Amniotic epithelial cell (primary cell): ENCODE results near the gene MACROD1.
A peak's percentile ranks its signal among the peaks of the same experiment; 100 is the strongest.

Experiments used
- DNase-seq: peaks from one replicate; pipeline ENCODE4 v3.0.0-alpha.2; 2010; ENCODE audit warnings: low read depth

Gene MACROD1

DNA sequence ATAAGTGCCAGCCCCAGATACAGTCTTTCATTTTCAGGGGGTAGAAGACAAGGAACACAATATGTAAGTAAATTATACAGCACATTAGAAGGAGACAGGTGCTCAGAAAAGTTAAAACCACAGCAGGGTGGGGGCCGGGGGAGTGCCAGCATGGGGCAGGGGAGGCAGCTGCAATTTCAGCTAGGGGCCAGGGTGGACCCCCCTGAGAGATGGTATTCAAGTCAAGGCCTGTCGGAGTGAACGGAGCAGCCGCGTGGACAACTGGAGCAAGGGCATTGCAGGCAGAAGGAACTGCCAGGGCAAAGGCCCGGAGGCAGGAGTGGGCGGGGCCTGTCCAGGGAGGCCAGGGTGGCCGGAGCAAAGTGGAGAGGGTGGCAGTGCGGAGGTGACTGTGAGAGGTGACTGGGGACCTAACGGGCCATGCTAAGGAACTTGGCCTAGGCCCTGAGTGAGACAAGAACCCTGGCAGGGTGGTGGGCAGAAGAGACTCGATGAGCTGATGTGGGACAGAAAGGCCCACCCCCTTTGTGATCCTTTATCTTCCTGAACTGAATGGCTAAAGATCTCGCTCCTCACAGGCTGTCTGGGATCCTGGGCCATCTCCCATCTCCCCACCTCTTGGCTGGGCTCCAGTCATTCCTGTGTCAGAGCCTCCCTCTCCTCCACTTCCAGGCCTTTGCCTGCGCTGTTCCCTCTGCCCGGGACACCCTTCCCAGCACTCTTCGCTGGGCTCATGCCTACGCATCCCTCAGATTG, 152.6 kb downstream of the MACROD1 start:
- no peak for DNase-seq

DNA sequence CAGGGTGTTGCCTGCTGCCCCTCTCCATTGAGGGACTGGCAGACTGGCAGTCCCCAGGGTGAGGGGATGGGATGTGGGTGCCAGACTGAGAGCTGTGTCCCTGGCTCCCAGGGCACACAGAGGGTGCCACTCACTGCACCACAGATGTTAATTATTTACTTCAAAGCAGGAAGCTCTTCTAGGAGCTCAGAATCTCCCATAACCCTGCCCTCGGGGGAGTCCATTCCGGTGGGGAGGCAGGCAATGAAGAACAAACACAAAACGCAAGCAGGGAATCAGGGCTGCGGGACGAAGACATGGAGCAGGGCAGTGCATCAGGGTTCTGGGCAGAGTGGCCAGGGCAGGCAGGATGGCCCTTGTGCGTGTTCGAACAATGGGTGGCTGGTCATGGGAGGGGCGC, 154.5 kb downstream of the MACROD1 start:
- DNase-seq: no peak

DNA sequence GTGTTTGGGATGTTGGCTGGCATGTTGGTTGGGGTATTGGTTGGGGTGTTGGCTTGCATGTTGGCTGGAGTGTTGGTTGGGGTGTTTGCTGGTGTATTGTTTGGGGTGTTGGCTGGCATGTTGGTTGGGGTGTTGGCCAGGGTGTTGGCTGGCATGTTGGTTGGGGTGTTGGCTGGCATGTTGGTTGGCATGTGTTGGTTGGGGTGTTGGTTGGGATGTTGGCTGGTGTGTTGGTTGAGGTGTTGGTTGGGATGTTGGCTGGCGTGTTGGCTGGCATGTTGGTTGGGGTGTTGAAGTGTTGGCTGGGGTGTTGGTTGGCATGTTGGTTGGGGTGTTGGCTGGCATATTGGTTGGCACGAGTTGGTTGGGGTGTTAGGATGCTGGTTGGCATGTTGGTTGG, 155.1 kb downstream of the MACROD1 start:
- DNase-seq: no peak

DNA sequence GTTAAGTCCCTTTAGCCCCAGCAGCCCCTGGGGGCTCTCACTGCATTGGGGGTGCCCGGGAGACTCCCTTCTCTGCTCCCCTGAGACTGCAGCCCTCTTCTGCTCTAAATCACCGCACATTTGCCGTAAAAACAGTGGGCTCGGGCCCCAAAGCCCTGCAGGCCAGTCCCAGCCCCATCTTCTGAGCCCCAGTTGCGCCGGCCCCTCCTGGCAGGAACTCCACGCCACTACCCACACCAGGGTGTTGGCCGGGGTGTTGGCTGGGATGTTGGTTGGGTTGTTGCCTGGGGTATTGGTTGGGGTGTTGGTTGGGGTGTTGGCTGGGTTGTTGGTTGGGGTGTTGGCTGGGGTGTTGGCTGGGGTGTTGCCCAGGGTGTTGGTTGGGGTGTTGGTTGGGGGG, 156.2 kb downstream of the MACROD1 start:
- no peak for DNase-seq

DNA sequence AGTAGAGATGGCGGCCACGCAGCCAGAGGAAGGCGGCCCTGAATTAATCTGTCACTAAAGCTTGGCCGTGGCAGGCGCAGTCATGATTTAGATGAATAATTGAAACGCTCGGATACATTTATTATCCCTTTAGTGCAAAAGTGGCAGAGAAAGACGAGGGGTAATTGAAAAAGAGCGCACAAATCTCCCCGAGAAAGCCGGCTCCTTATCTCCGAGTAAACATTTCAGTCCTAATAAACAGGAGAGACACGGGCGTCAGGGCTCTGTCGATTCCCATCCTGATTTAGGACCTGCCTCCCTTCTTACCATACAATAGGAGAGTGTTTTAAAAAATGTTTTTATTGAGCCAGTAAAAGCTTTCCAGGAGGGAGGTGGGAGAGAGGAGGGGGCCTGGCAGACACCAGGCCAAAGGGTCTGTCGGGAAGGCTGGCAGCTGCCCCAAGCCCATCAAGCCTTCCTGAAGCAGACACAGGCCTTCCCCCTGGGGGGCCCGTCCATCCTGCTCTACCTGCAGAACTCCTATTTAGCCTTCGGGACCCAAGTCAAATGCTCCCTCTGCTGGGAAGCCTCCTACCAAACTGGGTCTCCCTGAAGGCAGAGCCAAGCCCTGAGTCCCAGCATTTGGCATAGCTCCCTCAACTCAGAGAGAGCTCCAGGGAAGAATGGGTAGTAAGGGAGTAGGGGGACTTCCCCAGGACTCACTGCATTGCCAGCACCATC, 156.8 kb downstream of the MACROD1 start:
- DNase-seq: no peak

DNA sequence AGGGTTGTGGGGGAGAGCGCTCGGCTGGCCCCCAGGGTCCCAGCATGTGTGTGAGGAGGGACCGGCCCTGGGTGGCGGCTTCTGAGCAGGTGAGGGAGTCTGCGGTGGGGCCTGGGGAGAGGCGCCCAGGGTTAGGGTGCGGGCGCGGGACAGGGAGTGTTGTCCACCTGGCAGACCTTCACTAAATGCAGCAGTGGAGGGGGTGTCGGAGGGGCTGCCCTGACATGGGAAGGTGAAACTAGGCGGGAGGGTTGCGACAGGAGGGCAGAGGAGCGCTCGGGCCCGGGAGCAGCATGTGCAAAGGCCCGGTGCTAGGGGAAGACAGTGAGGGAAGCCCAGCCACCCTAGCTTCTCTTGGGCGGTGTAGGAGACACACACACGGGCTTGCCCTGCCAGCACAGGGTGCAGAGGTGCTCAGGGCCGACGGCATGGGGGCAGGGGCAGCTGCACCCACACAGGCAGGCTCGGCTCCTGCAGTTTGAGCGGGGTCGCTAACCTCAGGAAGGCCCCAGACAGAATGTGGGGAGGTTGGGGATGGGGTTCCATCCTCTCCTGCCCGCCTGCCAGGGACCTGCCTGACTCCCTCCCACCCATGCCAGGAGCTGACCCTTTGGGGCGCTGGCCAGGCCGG, 157.5 kb downstream of the MACROD1 start:
- DNase-seq: no peak

DNA sequence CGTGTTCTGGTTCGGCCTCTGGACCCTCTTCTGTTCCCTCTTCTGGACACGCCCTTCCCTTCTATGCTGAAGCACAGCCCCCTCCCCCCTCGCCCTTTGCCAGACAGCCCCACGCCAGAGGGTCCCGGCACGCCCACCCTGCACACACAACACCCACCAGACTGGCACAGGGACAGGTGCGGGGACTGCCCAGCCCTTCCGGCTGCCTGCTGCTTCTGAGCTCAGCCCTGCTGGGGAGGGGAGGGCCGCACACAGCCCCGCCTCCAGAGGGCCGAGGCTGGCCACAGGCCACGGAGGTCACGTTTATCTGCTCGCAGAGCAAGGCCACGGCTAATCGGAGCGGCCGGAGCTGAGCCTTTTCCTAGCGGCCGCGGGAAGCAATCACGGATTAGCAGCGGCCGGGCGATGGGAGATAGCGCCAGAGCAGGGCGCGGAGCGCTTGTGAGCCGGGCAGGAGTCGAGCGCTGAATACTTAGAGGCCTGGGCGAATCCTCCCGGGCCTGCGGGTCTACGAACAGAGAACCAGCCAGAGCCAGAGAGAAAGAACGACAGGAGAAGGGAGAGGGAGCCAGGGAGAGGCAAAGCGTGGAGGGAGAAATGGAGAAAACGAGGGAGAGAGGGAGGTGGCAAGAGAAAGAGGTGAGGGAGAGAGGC, 158.2 kb downstream of the MACROD1 start:
- peak; percentile 71 for DNase-seq

DNA sequence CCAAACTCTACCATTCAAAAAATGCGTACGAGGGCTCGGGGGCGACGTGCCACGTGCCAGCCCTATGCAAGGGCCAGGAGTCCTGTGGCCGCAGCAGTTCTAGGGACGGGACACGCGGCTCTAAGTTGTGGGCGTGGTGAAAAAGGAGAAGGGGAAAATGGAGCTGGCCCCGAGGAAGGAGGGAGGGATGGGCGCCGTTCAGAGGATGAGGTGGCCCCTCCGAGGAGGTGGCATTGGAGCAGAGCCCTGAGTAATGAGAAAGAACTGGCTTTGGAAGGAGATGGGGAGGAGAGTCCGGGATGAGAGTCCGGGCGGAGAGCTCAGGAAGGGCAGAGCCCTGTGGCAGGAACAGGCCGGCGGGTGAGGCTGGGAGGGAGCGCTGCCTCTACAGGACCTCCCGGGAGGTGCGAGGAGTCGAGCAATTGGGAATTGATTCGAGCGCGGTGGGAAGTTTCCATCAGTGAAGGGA, 158.7 kb downstream of the MACROD1 start:
- no peak for DNase-seq

DNA sequence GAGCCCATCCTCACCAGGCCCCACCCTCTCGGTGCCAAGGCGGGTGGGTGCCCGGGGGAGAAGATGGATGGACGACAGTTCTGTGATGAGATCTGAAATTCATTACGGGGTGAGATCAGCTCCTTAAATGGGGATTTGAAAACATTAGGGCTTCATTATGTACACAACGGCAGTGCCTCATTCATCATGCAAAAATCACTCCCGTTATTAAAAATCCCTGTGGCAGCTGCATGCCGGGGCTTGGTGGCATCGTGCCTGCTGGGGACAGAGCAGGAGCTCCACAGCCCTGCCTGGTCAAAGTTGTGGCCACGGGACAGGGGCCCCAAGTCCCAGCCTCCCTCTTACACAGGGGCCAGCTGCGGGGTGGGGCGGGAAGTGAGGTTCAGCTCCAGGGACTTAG, 159.5 kb downstream of the MACROD1 start:
- DNase-seq: no peak

DNA sequence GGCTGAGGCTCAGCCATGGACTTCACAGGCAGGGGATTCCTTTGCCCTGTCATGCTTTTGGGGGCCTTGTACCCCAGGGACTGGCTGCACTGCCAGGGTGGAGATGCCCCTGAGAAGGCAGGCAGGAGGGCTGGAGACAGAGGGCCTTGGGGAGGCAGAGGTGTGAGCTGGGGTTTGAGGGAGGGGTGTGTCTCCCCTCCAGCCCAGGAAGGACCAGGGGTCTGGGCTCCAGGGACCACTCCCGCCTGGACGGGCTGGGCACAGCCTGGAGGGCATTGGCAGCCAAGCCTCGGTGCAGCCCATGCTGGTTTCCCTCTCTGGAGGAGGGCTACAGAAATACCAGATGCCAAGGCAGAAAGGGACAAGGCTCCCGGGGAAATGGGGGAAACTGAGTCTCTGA, 160.2 kb downstream of the MACROD1 start:
- no peak for DNase-seq

DNA sequence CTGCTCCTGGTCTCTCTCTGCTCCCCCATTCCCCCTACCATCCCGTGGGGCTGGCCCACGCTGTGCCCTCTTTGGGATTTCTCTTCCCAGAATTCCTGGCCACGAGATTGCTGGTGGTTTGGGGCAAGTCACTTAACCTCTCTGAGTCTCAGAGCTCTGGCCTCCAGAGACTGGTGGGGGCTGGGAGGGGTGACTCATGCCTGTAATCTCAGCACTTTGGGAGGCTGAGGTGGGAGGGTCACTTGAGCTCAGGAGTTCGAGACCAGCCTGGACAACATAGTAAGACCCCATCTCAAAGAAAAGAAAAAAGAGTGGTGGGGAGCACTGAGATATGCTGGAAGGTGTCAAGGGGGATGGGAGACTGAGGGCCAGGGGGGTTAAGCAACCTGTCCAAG, 161.3 kb downstream of the MACROD1 start:
- DNase-seq: no peak

DNA sequence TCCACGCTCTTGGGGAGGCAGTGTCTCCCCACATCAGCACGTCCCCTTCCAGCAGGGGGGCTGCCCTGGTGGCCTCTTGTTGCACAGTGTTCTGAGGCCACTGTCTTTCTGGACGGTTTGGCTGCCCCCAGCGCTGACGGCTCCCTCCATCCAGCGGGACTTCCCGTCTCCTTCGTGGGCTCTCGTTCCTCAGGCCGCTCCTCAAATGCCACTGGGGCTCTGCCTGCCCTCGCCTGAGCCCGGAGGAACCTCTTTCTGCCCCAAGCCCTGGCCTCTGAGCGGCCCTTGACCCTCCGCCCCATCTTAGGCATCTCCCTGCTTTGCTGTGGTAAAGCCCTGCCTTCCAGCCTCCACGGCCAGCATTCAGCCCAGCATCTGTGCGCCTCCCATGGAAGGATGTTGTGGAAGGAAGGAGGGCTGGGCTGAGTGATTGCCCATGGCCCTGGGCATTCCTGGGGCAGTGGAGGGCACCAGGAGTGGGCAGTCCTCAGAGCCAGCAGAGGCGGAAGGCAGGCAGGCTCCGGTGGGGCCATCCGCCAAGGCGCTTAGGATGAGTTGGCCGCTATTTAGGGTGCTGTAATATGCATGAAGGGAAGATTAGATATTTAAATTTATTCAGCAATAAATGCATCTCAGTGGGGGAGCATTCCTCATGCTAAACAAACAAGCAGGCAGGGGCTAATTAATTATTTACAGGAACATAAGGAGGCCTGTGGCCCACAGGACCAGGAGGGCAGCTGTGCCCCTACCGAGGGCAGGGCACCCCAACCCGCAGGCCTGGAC, 161.9 kb downstream of the MACROD1 start:
- DNase-seq: no peak

DNA sequence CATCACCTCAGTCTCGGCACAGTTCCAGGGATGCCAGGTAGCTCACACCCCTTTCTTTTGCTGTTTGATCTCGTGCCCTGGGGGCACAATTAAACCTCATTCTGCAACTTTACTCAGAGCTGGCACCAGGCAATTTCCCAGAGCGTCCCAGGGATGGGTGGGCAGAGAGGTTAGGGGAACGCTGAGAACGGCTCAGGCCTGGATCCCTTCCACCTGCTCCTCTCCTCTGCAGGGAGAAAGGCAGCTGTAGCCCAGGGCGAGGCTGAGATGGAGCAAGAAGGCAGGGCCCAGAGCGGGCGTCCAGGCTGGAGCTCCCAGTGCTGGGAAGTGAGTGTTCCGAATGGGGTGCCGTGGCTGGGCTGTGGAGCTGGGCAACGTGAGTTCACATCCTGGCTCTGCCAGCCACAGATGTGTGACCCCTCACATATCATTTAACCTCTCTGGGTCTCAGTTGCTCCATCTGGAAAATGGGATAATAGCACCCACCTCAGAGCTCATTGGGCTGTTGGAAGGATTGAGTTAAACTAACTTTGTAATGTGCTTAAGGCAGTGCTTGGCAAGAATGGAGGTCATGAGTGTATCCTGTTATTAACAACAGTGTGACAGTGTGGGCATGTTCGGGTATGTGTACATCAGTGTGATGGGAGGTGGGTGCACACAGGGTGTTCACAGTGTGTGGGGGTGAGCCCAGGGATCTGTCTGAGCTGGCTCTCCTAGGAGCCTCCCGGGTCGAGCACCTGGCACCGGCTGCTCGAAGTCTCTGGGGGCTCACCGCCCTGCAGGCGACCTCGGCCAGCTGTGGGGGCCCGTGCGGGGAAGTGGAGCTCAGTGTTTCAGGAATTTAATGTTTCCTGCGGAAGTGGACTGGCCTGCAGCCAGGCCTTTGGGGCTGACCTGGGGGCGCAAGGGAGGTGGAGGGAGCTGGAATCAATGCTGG, 164.2 kb downstream of the MACROD1 start:
- DNase-seq: peak; percentile 21

DNA sequence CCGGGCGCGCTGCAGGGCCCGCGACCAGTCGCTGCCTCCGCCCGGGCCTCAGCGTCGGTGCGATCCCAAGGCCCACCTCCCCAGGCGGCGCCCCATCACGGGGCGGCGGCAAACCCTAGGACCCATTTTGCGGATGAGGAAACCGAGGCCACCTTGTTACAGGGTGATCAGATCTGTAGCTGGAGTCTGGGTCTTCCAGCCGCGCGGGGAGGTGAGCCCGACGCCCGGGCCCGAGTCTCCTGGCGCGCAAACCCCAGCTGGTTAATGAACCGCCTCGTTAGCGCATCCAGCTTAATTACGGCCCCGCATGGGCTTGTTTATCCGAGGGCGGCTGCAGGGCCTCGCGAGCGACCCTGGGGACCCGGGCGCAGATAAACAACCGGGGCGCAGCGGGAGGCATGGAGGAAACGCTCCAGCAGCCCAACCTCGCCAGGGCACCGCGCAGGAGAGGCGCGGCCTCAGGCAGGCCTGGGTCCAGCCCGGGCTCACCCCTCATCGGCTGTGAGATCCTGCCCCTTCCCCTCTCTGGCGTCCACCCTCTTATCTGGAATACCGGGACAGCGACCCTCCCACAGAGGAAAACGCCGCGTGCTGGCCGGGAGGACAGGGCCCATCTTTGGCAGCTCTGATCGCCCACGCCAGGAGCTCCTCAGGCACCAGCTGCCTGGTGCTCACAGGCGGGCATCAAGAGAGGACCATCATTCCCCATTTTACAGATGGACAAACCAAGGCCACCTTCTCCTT, 165.0 kb downstream of the MACROD1 start:
- DNase-seq: no peak

DNA sequence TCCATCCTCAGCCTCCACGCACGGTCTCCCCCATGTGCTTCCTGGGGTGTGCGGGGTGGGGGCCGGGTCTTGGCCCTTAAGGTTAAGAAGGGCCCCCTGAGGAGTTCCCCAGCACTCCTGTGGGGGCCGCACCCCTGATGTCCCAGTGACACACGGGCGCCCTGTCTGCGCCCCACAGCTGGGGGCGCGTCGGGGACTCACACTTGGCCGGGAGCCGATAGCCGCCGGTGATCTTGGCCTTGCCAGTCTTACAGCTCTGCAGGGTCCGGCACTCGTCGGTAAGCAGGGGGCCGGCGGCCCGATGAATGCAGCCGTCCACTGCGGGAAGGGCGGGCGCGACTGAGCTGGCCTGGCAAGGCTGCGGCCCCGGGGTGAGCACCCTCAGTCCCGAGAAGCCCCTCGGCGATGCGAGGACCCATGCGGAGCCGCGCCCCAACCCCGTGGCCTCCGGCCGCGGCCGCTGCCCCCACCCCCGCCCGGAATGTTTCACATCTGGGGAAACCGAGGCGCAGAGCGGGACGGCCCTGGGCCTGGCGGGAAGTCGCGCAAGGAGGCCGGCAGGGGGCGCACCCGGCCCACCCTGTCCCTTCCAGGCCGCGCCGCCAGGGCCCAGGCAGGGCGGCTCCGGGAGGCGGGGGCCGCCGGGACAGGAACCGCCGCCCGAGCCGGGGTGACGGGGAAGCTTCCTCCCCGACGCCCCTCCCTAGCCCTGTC, 165.7 kb downstream of the MACROD1 start:
- peak; percentile 41 for DNase-seq

DNA sequence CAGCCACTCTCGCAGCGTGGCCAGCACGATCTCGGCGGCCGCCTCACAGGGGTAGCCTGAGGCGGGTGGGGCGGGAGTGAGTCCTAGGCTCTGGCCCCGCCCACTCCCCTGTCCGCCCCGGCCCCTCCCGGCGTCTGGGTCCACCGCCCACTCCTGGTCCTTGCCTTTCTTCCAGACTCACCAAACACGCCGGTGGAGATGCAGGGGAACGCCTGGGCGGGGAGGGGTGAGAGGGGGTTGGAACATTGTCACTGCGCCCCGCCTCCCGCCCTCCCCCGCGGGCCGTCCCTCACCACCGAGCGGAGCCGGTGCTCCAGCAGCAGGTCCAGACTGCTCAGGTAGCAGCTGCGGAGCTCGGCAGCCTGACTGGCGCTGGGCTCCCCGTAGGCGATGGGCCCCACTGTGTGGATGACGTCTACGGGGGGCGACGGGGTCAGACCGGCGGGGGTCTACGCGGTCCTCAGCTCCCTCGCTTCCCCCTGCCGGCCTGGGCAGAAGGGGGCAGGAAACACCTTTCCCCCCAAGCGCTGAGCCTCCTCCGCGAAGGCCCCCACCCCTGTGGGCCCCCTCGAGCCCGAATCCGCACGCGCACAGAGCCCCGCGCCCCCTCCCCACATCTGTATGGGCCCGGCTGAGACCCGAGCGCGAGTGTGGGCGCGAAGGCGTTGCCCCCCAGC, 166.4 kb downstream of the MACROD1 start:
- DNase-seq: peak; percentile 33

DNA sequence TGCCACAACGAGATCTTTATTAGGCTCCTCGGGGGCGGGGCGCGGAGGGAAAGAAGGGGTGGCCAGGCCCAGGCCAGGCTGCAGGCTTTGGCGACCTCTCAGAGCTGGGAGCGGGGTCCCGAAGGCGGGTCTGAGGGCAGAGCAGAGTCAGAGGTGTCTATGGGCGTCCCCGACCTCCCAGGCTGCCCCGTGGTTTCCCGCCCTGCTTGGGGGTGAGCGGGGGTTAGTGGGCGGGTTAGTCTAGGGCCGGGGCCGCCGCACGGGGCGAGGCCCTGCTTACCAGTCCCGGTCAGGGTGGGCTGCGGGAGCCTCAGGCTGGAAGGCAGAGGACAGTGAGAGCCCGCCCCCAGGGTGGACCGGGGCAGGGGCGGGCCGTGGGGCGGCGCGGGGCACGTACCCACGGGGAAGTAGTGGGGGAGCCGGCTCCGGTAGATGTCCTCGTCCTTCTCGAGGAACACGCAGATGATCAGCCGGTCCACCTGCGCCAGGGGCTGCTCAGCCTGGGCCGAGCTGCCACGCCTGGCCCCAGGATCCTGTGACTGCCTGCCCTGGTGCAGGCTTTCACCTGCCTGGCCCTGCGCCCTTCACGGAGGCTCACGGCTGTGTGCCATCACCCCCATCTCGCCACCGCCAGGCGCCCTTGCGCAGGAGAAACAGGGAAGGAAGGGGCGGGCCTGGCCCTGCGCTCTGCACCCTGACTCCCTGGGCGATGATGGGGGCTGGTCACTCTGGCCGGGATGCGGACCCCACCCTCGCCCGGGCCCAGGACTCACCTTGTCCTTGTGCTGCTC, 167.2 kb downstream of the MACROD1 start:
- DNase-seq: no peak

DNA sequence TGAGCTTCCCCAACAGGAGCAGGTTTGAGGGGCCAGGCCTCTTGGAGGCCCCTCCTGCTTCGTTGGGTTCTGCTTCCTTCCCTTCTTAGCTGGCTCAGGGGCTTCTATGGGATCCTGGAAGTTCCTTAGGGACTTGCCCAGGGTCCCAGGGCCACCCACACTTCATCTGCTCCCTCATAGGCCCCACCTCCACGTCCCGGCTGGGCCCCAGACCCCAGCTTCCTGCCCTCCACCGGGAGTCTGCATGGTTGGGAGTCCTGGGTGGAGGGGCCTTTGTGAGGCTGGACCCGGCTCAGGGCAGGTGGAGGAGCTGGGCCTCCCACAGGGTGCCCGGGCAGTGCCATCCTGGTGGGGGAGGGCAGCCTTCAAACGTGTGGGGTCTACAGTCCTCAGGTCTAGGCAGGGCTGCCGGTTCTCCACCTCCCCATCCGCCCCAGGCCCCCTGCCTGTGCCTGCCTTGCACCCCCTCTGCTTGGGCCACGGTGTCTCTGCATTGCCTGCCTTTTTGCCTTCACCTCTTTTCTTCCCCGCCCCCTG, 168.0 kb downstream of the MACROD1 start:
- no peak for DNase-seq
